ENCODE measurements around the gene BRME1.
"Not testable (repeated sequence)": the region's sequence is repeated elsewhere in the genome, so short reads cannot be mapped to it uniquely, and the experiment has no call there.

Gene BRME1

DNA sequence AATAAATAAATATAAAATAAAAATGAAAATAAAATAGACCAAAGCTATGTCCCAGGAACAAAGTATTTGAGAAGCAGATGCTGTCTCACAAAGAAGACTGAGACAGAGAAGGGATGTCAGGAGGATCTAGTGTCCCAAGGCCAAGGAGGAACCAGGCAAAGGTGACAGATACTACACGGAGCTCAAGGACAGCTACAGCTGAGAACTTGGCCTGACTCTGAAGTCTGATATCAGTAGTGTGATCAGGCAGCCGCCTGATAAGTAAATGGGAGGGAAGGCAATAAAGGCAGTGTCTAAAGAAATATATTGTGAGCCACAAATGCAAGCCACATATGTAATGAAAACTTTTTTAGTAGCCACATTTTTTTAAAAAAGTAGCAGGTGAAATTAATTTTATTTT is 49.4 kb downstream of the BRME1 start:
- H3K27ac ChIP-seq = peak overlapping the region; percentile 31; the same call in 1 of the 2 replicates
- H3K36me3 ChIP-seq (ENCODE audit: insufficient read depth, low read length) = no peaks in the 10 kb centered on the region
- H3K9me3 ChIP-seq (ENCODE audit: low read depth, low read length) = no peaks in the 10 kb centered on the region
- H3K9ac ChIP-seq (ENCODE audit: insufficient read length) = no peak overlapping the region
- no peak for DNase-seq (ENCODE audit: low read depth, low spot score)
- no peak overlapping the region for H3K4me3 ChIP-seq
- TF ChIP-seq POLR2AphosphoS5 (IDR thresholded peaks at IDR 0.05; ENCODE audit: borderline replicate concordance, low read depth, low read length) (no peak), EZH2 (IDR thresholded peaks at IDR 0.05) (no peak), FOXP2 (optimal IDR thresholded peaks at IDR 0.05; ENCODE audit: control extremely low read depth, extremely low read length, insufficient read depth) (no peak)

DNA sequence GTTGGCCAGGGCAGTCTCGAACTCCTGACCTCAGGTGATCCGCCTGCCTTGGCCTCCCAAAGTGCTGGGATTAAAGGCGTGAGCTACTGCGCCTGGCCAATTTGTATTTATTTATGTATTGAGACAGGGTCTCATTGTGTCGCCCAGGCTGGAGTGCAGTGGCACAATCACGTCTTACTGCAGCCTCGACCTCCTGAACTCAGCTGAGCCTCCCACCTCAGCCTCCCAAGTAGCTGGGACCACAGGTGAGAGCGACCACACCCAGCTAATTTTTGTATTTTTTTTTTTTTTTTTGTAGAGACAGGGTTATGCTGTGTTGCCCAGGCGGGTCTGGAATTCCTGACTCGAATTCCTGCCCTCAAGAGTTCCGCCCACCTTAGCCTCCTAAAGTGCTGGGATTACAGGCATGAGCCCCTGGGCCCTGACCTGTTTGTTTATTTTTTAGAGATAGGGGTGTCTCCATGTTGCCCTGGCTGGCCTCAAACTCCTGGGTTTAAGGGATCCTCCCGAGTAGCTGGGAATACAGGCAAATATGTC is 53.7 kb downstream of the BRME1 start:
- not testable (repeated sequence) for H3K4me3 ChIP-seq; H3K9ac ChIP-seq (ENCODE audit: insufficient read length); H3K27ac ChIP-seq

DNA sequence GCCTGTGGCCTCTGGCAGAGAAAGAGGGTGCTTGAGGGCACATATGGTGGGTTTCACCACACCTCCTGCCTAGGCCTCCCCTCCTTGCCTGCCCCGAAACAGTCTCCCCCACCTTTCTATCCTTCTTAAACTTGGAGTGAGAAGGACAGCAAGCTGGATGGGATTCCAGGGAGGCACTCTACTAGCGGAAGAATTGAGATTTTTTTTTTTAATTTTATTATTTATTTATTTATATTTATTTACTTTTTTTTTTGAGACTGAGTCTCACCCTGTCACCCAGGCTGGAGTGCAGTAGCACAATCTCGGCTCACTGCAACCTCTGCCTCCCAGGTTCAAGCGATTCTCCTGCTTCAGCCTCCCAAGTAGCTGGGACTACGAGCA is 54.2 kb downstream of the BRME1 start:
- H3K36me3 ChIP-seq (ENCODE audit: insufficient read depth, low read length); H3K9me3 ChIP-seq (ENCODE audit: low read depth, low read length); H3K4me3 ChIP-seq; H3K9ac ChIP-seq (ENCODE audit: insufficient read length); DNase-seq (ENCODE audit: low read depth, low spot score): not testable (repeated sequence)
- H3K27ac ChIP-seq = peak overlapping the region; percentile 84

More for the DNA sequence above, 53.7 kb downstream of the BRME1 start:
- H3K36me3 ChIP-seq (ENCODE audit: insufficient read depth, low read length); DNase-seq (ENCODE audit: low read depth, low spot score); H3K9me3 ChIP-seq (ENCODE audit: low read depth, low read length): not testable (repeated sequence)

DNA sequence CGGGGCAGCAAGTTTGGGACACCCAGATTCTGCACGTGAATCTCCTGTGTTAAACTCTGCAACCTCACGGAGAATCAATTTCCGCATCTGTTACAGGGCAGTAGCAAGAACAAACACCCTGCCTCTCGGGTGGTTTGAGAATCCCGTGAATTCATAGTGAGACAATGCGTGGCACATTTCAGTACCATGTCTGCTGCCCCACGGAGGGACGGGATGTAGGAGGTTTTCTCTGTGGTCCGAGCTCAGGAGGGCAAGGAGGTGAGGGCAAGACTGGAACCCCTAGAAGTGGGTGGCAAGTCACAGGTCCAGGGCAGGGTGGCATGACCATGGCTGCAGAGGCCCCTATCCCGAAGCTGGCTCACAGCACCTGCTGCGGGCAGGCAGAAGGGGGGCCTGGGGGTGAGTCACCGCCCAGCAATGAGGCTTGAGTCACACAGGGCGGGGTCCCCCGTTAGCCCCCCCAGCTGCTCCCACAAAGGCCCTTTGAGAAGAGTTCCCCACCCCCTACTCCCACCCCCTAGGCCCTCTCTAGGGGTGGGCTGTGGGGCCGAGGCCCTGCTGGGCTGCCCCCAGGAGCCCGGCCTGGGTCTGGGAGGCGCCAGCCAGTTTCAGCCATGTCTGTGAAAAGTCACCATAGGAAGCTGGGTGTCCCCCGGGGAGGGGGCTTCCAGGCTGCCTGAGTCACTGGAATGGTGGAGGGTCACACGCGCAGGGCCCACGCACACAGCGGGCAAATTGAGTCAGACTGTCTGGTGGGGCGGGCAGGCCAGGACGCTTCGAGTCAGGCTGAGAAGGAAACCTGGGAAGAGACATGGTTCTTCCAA is 54.8 kb downstream of the BRME1 start:
- H3K4me3 ChIP-seq = no peak overlapping the region
- no peak for DNase-seq (ENCODE audit: low read depth, low spot score)
- TF ChIP-seq FOXP2 (optimal IDR thresholded peaks at IDR 0.05; ENCODE audit: control extremely low read depth, extremely low read length, insufficient read depth) = no peak
- no peak for TF ChIP-seq EZH2 (IDR thresholded peaks at IDR 0.05)
- no peak for TF ChIP-seq POLR2AphosphoS5 (IDR thresholded peaks at IDR 0.05; ENCODE audit: borderline replicate concordance, low read depth, low read length)
- H3K9ac ChIP-seq (ENCODE audit: insufficient read length) = peak overlapping the region; percentile 9
- no peaks in the 10 kb centered on the region for H3K9me3 ChIP-seq (ENCODE audit: low read depth, low read length)
- H3K36me3 ChIP-seq (ENCODE audit: insufficient read depth, low read length) = no peaks in the 10 kb centered on the region
- H3K27ac ChIP-seq = peak overlapping the region; percentile 84

DNA sequence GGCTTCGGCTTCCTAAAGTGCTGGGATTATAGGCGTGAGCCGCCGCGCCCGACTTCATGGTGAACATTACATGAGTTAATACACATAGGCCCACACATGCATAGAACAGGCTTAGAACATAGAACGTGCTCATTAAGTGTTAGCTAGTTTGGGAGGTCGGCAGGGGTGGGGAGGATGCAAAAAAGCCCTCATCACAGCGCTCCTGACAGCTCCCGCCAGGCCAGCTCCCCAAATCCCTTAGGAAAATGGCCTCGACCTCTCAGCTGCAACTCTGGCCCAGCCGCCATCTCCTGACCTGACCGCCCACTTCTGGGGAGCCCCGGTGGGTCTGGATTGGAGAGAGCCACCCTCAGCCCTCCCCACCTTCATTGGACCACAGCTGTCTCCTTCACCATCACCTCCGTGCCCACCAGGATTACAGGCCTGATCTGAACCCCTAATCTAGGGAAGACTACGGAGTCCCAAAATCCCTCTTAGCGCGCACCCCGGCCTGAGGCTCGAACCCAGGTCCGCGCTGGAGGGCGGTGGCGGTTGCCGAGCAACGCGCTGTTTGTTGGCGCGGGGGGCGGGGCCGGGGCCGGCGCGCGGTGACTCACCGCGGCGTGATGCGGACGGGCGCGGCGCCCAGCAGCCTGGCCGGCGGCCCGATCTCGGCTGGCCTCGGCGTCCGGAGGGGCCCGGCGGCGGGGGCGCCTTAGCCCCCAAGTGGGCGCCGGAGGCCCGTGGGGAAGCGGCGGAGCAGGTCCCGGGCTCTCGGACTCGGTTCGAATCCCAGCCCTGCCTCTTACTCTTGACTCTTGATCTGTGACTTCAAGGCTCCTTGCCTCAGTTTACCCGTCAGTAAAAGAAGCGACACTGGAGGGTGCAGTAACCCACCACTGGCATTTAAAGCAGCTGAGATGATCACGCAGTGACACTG is 55.7 kb downstream of the BRME1 start:
- Histone ChIP-seq H3K9me3 (ENCODE audit: low read depth, low read length) (no peaks in the 10 kb centered on the region), H3K36me3 (ENCODE audit: insufficient read depth, low read length) (no peaks in the 10 kb centered on the region), H3K4me3 (no peak overlapping the region), H3K27ac (peak overlapping the region; percentile 84), H3K9ac (ENCODE audit: insufficient read length) (no peak overlapping the region)
- TF ChIP-seq POLR2AphosphoS5 (IDR thresholded peaks at IDR 0.05; ENCODE audit: borderline replicate concordance, low read depth, low read length) (no peak), FOXP2 (optimal IDR thresholded peaks at IDR 0.05; ENCODE audit: control extremely low read depth, extremely low read length, insufficient read depth) (no peak), EZH2 (IDR thresholded peaks at IDR 0.05) (no peak)
- no peak for DNase-seq (ENCODE audit: low read depth, low spot score)

DNA sequence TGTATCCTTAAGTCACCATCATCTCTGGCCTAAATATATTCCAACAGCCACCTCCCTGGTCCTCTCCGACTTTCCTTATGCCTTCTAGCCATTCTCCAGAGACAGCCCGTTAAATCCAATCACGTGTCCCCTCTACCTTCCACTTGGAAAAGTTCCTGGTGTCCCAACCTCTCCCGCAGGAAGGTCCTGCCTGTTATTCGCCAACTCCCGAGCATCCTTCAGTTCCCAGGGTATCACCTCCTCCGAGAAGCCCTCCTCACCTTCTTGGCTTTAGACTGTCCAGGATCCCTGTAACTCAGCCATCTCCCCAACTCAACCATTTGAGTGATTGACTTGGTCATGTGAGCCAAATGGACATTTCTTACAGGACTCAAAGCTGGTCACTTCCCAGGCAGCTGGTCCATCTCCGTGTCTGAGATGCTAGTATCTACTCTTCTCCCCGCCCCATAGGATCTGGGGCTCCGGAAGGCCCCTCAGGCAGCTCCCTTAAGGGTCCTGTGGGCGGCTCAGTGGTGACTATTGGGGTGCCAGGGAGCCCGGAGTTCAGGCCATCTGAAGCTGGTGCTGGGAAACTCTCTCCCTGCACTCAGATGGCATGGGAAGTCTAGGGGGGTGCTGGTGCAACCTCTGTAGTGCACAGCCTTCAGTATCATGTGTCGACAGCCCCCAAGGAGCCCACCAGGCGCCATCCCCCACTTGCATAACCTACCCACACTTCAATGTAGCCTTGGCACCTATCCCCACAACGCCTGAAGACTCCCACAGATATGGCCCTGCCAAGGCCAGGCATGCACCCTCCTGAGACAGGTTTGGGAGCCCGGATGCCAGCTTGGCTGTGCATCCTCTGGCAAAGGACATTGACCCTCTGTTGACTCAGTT is 56.9 kb downstream of the BRME1 start:
- peak overlapping the region; percentile 35; the same call in 1 of the 2 replicates for H3K27ac ChIP-seq
- no peaks in the 10 kb centered on the region for H3K36me3 ChIP-seq (ENCODE audit: insufficient read depth, low read length)
- no peak for TF ChIP-seq EZH2 (IDR thresholded peaks at IDR 0.05)
- no peak for TF ChIP-seq FOXP2 (optimal IDR thresholded peaks at IDR 0.05; ENCODE audit: control extremely low read depth, extremely low read length, insufficient read depth)
- TF ChIP-seq POLR2AphosphoS5 (IDR thresholded peaks at IDR 0.05; ENCODE audit: borderline replicate concordance, low read depth, low read length) = no peak
- H3K4me3 ChIP-seq = no peak overlapping the region
- no peak for DNase-seq (ENCODE audit: low read depth, low spot score)
- no peaks in the 10 kb centered on the region for H3K9me3 ChIP-seq (ENCODE audit: low read depth, low read length)
- no peak overlapping the region for H3K9ac ChIP-seq (ENCODE audit: insufficient read length)

DNA sequence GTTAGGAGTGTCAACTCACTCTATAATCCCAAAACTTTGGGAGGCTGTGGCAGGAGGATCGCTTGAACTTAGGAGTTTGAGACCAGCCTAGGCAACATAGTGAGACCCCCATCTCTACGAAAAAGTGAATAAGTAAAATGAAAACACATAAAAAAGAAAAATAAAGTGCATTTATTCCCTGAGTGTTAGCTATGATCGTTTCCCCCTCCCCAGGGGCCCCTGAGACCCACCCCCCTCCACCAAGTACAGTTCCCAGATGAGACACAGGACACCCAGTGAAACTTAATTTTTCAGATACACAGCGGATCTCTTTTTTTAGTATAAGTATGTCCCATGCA is 57.6 kb downstream of the BRME1 start:
- Histone ChIP-seq H3K9ac (ENCODE audit: insufficient read length) (no peak overlapping the region), H3K9me3 (ENCODE audit: low read depth, low read length) (no peaks in the 10 kb centered on the region), H3K4me3 (no peak overlapping the region; the same call in 1 of the 2 replicates), H3K36me3 (ENCODE audit: insufficient read depth, low read length) (no peaks in the 10 kb centered on the region), H3K27ac (peak overlapping the region; percentile 99)
- no peak for DNase-seq (ENCODE audit: low read depth, low spot score)
- TF ChIP-seq FOXP2 (optimal IDR thresholded peaks at IDR 0.05; ENCODE audit: control extremely low read depth, extremely low read length, insufficient read depth) (no peak), EZH2 (IDR thresholded peaks at IDR 0.05) (no peak), POLR2AphosphoS5 (IDR thresholded peaks at IDR 0.05; ENCODE audit: borderline replicate concordance, low read depth, low read length) (no peak)

Measured in SK-N-MC (cell line).